GM12892 (cell line): ENCODE data around the gene DKK3.
A peak's percentile ranks its signal among the peaks of the same experiment; 100 is the strongest.
"Not testable (repeated sequence)": the region's sequence is repeated elsewhere in the genome, so short reads cannot be mapped to it uniquely, and the experiment has no call there.

Experiments used
- DNase-seq: peaks from one replicate; pipeline ENCODE4 v3.0.0; 2011; ENCODE audit not compliant: insufficient read length
- FAIRE-seq: peaks from 2 replicates; lab custom pipeline; 2011; peaks lifted over from hg19 to GRCh38; lab: Jason Lieb, UNC
- POLR2A ChIP-seq: IDR thresholded peaks from 2 replicates; pipeline ENCODE4 v1.6.1; 2011; ENCODE audit warnings: low read depth, low read length, control low read depth
- POLR2AphosphoS5 ChIP-seq: IDR thresholded peaks from 2 replicates; pipeline ENCODE4 v1.6.1; 2011; ENCODE audit warnings: low read depth, low read length, control low read depth
- TAF1 ChIP-seq: IDR thresholded peaks from 2 replicates; pipeline ENCODE4 v1.6.1; 2011; ENCODE audit warnings: low read depth, mild to moderate bottlenecking, control low read depth, low read length, borderline replicate concordance

The DKK3 gene

DNA sequence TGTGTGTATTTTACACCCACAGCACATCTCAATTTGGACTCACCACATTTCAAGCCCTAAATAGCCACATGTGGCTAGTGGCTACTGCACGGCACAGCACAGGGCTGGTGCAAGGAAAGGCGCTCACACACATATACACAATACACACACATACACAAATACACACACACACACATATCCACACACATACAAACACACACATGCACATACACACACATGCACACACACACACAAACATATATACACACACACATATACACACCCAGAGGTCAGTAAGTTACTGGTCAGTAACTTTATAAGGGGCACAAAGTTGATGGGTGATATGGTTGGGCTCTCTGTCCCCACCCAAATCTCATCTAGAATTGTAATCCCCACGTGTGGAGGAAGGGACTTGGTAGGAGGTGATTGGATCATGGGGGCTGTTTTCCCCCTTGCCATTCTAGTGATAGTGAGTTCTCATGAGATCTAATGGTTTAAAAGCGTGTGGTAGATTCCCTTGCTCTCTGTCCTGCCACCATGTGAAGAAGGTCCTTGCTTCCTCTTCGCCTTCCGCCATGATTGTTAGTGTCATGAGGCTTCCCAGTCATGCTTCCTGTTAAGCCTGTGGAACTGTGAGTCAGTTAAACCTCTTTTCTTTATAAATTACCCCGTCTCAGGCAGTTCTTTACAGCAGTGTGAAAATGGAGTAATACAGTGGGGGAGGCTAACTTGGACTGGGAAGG is 37.6 kb upstream of the DKK3 start:
- no peak for DNase-seq
- no peak for FAIRE-seq
- TF ChIP-seq POLR2AphosphoS5, result no peak
- TF ChIP-seq TAF1, result no peak
- no peak for TF ChIP-seq POLR2A

GRCh38 chr11:12044799-12045198 is 36.4 kb upstream of the DKK3 start:
- TF ChIP-seq TAF1 (no peak), POLR2A (no peak), POLR2AphosphoS5 (no peak)
- DNase-seq (no peak), FAIRE-seq (no peak)

- DNase-seq (peak; percentile 39), FAIRE-seq (peak; percentile 83)
- TF ChIP-seq TAF1, result no peak
Observed at GRCh38 chr11:12043959-12044791, 35.7 kb upstream of the DKK3 start.

GRCh38 chr11:12043221-12043620 is 34.8 kb upstream of the DKK3 start:
- DNase-seq, result no peak
- TF ChIP-seq POLR2AphosphoS5 (no peak), TAF1 (no peak), POLR2A (no peak)
- no peak for FAIRE-seq

GRCh38 chr11:12042215-12042676 is 33.8 kb upstream of the DKK3 start:
- DNase-seq, result no peak
- TF ChIP-seq POLR2A (no peak), TAF1 (no peak), POLR2AphosphoS5 (no peak)
- FAIRE-seq, result peak; percentile 63

DNA sequence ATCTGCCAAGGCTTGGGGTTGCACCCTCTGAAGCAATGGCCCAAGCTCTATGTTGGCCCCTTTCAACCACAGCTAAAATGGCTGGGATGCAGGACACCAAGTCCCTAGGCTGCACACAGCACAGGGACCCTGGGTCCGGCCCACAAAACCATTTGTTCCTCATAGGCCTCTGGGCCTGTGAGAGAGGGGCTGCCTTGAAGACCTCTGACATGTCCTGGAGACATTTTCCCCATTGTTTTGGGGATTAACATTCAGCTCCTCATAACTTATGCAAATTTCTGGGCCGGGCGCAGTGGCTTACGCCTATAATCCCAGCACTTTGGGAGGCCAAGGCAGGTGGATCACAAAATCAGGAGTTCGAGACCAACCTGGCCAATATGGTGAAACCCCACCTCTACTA is 32.3 kb upstream of the DKK3 start:
- DNase-seq, FAIRE-seq: not testable (repeated sequence)

DNA sequence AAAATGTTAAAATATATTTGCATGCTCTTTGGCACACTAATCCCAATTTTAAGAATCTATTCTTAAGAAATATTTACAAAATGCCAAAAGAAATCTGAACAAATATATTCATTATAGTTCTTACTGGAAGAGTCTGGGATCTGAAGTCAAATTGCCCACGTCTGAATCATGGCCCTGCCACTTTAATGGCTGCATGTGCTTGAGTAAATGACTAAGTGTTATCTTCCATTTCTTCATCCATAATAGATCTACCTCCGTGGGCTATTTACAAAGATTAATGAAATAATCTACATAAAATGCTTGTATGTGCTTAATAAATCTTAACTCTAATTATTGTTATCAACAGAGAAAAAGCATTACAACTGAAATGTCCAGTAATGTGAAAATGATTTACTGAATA is 24.5 kb upstream of the DKK3 start:
- FAIRE-seq (no peak), DNase-seq (no peak)
- TF ChIP-seq POLR2A, result no peak
- no peak for TF ChIP-seq POLR2AphosphoS5
- no peak for TF ChIP-seq TAF1

GRCh38 chr11:12031856-12032544 is 23.6 kb upstream of the DKK3 start:
- DNase-seq (no peak), FAIRE-seq (no peak)
- no peak for TF ChIP-seq POLR2AphosphoS5
- TF ChIP-seq POLR2A, result no peak
- no peak for TF ChIP-seq TAF1

GRCh38 chr11:12029738-12030363 is 21.4 kb upstream of the DKK3 start:
- FAIRE-seq (no peak), DNase-seq (no peak)
- TF ChIP-seq POLR2AphosphoS5, result no peak
- no peak for TF ChIP-seq TAF1
- no peak for TF ChIP-seq POLR2A

DNA sequence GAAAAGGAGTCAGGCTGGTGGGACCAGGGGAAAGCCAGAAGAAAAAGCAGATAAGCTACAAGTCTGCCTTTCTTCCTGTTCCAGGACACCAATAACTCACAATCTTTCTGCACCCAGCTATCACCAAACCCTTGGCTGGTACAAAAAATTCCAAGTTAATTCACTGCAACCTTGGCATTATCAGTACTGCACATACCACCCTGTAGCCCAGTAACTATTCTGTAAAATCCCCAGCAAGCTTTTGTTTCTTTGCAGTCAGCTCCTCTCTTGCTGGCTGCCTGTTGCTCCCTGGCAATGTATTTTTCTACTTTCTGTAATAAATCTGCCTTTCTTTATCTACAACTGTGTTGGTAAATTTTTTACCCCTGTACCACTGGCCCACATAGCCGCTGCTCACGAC is 20.7 kb upstream of the DKK3 start:
- FAIRE-seq, result no peak
- no peak for TF ChIP-seq POLR2AphosphoS5
- TF ChIP-seq TAF1, result no peak
- no peak for TF ChIP-seq POLR2A
- DNase-seq, result no peak

- TF ChIP-seq TAF1 (no peak), POLR2A (no peak), POLR2AphosphoS5 (no peak)
- no peak for FAIRE-seq
Observed at GRCh38 chr11:12028303-12028702, 19.9 kb upstream of the DKK3 start.

More at GRCh38 chr11:12028303-12028702, 19.9 kb upstream of the DKK3 start:
- DNase-seq, result no peak
